ENCODE results near the gene ODC1.

The ODC1 gene

DNA sequence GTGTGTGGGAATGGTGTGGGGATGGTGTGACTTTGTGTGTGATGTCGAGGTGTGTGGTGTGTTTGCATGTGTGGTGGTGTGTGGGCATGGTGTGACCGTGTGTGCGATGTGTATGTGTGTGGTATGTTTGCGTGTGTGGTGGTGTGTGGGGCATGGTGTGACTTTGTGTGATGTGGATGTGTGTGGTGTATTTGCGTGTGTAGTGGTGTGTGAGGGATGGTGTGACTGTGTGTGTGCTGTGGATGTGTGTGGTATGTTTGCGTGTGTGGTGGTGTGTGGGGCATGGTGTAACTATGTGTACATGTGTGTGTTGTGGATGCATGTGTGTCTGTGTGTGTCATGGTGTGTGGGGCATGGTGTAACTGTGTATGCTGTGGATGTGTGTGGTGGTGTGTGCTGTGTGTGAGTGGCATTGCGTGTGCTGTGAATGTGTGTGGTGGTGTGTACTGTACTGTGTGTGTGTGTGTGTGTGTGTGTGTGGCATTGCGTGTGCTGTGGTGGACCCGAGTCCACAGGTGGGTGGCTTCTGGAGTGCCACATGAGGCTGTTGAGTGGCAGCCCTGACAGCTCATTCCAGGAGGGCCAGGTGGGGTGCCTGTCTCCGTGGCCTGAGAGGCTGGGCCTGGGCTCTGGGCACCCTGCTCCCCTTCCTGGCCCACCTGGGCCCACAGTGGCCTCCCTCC lies 14.7 kb downstream of the ODC1 start:
- no peak for DNase-seq

DNA sequence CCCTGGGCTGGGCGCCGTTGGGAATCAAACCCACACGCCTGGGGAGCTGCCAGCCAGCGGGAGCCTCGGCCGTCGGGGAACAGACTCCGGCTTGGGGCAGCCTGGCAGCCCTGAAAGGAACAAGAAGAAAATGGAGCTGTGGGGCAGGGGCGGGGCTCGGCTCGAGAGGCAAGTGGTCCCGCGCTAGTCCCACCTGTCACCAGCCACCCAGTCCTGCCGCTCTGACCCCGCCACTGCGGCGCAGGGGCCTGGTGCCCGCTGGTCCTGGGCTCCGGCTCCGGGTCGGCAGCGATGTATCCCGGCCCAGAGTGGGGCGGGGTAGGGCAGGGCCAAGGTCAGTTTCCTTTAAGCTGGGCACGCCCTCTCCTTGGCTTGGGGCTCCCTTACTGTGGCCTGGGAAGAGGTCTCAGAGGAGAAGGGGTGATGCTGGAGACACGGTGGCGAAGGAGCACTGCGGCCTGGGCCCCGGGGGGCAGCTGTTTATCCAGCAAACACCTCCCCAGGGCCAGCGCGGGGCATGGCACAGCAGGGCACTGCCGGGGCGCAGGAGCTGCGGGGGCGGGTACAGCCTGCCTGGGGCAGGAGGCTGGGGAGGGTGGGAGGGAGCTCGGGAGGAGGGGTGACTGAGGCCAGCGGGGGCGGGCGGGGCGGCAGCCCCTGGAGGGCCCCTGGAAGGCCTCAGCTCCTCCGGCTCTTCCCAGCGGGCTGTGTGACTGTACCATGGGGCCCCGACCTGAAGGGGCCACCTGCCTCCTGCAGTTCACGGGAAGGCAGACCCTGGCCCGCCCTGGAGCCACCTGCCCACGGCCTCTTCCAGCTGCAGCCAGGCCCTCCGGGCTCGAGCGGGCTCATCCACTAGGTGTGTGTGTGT lies 15.6 kb downstream of the ODC1 start:
- no peak for DNase-seq

DNA sequence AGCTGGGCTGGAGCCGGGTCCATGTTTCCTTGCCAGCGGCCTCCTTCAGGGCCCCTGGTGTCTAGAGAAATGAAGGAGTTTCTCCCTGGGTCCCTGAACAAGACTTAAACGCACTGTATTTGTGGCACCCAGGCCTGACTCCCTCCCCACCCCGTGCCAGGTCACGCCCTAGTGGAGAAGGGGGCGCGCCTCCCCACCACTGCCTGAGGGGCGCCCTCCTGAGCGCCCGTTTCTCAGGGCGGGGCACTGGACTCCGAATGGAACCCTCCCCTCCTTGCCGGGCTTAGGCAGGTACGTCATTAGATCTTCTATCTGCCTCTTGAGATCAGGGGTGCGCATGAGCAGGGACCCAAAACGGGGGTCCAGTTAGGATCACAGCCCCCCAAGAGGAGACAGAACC lies 16.3 kb downstream of the ODC1 start:
- DNase-seq: no peak

DNA sequence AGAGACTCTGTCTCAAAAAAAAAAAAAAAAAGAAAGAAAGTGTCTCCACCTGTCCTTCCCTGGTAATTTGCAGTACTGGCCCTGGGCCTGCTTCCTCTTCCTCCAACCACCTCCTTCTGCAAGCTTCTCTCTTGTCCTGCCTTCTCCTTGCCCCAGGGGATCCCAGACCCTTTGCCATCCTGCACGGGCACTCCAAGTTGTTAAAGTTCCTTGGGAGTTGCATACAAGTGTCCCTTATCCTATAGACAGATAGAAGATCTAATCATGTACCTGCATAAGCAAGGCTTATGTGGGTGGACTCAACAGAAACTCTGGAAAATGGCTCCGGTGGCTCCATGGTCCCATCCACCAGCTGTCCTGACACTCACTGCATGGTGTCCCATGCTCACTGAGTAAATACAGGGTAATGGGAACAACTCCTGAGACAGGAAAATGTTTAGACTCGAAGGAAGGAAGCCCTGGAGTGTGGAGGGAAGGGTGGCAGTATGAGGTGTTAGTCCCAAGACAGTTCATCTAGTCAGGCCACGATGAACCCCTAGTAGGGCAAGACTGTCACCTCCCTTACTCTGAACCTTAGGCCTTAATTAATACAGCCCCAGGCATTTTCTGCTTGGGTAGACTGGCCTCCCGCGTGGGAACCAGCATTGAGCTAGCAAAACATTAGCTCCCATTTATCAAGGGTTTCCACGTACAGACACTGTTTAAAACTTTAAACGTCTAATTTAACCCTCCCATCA lies 17.1 kb downstream of the ODC1 start:
- DNase-seq: no peak

DNA sequence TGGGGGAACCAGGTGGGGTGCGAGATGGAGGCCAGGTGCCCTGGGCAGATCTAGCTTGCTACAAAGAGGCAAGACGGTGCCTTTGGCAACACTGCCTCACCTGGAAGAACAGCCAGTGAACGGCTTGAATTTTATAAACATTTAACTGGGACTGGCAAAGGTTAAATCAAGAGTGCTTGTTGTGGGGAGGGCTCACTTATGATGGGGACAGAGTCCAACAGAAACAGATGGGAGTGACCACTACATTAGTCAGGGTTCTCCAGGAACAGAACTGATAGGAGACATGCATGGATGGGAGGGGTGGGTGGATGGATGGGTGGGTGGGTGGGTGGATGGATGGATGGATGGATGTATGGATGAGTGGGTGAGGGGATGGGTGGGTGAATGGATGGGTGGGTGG lies 19.2 kb downstream of the ODC1 start:
- no peak for DNase-seq

DNA sequence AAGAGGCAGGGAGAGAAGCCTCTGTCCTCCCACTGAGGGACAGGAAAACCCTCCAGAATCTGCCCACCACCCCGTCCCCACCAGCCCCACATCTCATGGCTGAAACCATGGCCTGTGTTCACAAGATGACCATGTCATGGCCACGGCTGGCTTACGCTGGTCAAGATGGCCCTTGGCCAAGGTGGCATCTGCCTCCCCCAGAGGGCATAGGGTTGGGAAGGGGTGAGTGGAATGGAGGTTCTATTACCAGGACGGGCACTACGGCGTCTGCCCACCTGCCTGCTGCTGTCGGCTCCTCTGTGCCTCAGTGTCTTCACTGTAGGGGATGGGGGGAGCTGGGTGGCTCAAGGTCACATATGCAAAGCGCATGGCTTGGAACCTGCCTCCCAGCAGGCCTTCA lies 19.8 kb downstream of the ODC1 start:
- no peak for DNase-seq

DNA sequence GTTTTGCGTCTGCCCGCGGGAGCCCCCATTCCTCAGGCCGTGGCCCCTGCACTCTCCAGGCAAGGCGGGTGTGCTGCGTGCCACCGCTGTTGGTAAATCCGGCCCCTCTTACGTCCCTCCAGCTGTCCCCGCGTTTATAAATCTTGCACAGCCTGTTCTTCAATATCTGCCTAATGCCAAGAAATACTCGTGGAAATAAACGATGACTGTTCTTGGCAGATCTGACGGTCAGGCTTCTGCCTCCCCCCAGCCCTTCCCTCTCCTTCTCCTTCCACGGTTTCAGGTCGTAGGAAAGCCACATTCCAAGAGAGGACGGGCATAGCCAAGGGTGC lies 20.5 kb downstream of the ODC1 start:
- no peak for DNase-seq

DNA sequence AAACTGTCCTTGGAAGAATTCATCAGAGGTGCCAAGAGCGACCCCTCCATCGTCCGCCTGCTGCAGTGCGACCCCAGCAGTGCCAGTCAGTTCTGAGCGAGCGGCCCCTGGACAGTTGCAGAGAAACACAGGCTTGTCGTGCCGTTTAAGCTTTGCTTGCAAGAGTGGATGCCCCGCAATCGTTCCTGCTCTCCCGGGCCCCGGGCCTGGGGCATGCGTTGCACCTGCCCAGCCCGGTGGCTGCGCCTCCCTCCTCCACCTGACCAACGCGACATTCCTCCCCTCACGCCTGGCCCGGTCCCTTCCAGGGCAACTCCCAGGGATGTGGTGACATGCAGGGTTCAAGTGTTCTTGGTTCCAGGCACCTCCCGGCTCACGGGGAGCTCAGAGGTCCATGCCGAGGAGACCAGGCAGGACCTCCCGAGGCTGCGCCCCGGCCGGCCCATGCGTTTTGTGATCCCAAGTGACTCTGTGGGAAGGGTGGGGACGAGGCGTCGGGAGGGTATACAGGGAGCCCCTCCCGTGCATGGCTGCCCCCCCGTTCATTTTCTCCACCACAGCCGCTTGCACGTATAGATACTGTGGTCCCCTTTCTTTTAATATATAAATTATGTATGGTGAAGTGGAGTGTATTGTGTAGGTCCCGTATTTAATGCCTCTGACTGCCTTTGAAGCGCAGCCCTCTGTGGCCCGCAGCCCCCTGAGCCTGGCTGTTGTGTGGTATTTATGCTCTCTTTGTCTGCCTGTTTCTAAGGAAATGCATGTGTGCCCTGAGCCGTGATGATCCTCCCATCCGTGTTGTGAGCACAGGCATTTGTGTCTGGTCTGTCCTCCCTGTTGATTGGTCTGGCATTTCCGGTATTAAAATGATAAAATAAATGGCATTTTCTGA lies 21.2 kb downstream of the ODC1 start:
- DNase-seq: no peak

DNA sequence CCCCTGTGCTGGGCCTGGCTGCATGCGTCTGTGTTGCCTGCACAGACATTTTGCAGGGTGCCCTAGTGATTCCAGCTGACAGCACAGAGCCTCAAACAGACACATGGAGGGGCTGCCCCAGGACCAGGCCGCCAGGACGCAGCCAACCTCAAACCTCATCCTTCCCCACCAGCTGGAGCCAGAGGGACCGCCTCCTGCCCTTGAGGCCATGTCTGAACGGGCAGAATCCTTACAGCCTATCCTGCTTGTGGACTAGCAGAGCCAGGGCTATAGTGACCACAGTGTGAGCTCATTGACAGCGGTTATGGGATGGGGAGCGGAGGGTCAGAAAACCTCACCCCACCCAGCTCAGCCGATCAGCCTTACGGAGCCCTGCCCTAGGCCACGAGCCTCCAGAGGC lies 22.4 kb downstream of the ODC1 start:
- no peak for DNase-seq

DNA sequence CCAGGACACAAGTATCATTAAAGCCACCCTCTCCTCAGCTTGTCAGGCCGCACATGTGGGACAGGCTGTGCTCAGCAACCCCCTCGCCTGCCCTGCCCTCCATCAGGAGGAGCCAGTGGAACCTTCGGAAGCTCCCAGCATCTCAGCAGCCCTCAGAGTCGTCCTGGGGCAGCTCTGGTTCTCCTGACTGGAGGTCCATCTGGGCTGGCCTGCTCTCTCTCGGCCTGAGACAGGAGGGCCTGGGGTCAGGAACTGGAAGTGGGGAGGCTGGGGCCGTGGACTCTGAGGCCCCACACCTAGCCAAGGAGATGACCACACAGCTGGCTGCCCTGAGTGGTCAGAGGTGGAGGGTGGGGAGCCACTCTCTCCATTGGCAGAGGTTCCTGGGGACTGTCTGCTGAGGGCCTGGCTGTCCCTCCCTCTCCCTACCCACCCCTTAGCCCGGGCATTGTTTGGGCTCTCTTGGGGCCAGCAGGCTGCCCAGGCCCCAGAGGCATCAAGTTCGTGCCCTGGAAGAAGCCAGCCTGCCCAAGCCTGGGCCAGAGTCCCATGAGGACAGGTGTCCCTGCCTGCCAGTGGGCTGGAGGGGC lies 23.1 kb downstream of the ODC1 start:
- no peak for DNase-seq

DNA sequence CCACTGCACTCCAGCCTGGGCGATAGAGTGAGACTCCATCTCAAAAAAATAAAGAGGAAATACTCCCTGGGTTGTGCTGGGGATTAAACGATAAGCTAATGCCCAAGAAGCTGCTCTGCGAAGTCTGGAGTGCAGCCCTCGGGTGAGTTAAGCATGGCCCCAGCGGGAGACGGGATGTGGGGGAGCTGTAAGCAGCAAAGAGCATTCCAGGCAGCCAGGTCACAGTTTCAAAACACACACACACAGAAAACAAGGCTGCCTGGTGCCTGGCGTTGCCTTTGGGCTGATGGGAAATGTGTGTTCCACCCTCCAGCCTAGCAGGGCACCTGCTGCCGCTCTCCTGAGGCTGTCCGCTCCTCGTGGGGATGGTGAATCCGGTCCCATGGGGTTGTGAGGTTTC lies 24.1 kb downstream of the ODC1 start:
- no peak for DNase-seq

DNA sequence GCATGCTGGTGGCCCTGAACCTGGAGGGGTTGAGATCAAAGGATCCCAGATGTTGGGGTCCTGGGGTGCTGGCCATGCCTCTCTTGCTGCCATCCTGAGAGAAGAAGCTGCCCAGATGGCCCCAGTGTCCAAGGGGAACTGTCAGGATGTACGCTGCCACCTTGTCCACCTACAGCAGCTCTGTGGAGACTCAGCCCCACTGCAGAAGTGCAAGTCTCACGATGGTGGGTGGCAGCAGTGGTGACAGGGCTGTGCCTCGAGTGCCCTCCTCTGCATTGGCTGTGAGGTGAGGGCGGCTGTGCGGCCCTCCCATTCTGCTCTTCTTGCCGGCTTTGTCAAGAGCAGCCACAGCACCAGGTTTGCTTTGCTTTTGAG lies 24.7 kb downstream of the ODC1 start:
- DNase-seq: no peak

DNA sequence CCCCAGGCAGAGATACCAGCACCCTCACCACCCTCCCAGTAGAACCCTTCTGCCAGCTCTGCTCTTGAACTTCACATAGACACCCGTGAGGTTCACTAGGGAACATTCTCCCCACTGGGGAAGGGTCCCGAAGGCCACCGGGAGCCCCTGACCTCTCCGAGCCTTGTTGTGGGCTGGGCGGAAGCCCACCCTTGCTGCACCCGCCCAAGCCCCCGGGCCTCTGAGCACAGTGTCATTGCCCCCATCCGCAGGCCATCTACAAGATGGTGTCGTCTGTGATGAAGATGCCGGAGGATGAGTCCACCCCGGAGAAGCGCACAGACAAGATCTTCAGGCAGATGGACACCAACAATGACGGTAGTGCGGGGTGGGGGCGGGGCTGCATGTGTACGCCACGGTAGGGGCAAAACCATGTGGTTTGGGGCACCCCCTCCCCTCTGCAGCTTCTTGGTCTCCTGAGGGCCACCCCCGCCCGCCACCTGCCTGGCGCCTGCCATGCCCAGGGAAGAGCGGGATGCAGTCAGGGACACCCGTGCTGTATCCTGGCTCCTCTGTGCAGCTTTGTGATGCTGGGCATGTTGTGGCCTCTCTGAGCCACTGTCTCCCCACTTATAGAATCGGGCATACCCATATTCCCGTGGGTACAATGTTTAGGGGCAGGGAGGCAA lies 25.3 kb downstream of the ODC1 start:
- DNase-seq: no peak

DNA sequence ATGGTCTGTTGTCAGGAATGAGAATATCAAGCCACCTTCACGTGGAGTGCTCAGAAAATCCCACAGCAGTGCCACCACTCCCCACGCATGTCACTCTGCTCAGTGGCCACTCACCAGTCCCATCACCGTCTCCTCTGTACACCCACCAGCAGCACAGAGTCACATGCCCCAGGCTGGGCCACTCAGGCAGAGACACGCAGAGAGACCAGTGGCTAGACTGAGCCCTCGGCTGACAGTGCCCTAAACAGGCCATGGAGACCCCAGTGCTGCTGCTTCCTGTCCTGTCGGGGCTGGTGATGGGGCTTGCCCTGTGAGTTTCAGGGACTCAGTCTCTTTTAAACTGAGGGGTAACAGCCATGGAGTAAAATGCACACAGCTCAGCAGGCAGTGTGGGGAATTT lies 25.9 kb downstream of the ODC1 start:
- DNase-seq: no peak

DNA sequence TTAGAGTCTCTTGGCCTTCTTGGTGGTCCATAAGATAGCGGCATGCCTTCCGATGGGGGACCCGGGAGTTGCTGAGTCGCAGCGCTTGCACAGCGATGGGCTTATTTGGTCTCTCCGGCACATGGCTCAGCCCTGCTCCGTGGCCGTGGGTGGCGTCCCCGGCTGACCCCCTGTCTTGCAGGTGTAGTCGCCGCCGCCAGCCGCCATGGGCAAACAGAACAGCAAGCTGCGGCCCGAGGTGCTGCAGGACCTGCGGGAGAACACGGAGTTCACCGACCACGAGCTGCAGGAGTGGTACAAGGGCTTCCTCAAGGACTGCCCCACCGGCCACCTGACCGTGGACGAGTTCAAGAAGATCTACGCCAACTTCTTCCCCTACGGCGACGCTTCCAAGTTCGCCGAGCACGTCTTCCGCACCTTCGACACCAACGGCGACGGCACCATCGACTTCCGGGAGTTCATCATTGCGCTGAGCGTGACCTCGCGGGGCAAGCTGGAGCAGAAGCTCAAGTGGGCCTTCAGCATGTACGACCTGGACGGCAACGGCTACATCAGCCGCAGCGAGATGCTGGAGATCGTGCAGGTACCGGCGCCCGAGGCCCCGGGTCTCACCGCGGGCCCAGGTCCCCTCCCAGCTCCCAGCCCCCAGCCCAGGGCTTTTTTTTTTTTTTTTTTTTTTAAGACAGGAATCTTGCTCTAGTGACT lies 28.4 kb downstream of the ODC1 start:
- no peak for DNase-seq

DNA sequence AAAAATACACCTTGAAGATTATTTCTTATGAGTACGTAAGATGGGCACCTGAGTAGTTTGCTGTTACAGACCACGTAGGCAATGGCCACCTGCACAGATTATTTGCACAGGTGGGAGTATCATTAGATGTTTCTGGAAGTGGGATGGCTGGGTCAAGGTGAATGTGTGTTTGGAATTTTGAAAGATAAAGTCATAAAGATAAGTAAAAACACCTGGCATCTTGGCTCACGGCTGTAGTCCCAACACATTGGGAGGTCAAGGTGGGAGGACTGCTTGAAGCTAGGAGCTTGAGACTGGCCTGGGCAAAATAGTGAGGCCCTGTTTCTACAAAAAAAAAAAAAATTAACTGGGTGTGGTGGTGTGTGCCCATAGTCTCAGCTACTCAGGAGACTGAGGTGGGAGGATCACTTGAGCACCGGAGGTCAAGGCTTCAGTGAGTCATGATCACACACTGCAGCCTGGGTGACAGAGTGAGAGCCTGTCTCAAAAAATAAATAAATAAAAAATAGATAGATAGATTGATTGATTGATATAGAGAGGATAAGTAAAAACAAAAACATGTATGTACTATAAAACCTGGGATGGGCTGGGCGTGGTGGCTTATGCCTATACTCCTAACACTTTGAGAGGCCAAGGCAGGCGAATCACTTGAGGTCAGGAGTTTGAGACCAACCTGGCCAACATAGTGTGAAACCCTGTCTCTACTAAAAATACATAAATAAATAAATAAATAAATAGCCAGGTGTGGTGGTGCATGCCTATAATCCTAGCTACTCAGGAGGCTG lies 30.4 kb downstream of the ODC1 start:
- DNase-seq: no peak

DNA sequence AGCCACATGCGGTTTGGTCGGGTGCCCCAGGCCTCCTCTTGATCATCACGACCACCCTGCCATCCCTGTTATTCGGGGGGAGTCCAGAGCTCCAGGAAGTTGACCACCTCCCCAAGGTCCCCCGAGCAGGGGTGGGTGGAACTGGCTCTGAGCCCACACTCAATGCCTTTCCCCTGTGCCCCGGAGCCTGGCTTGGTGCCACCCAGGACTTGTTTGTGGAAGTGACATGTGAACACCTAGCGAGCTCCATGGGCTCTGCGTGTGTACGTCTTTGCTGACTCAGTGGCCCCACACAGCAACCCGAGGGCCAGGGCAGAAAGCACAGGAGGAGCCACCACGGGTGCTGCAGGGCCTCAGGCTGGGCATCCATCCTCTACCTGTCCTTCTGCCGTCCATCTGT lies 32.5 kb downstream of the ODC1 start:
- no peak for DNase-seq

DNA sequence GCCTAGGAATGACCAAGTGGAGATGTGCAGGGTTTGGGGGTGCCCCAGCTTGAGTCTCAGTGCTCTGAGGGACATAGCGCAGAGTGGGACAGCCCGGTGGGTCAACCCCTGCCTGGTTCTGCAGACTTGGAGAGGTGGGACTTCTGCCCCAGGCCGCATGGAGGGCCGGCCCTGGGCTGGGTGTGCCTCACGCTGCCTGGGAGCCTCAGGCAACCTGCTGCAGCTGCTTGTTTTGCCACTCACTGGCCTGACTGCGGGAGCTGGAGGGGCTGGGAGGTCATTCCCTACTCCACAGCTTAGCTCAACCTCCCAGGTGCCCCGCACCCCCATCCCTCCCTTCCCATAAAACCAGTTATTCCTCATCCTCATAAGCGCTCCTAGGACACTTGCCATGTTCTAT lies 33.1 kb downstream of the ODC1 start:
- no peak for DNase-seq

DNA sequence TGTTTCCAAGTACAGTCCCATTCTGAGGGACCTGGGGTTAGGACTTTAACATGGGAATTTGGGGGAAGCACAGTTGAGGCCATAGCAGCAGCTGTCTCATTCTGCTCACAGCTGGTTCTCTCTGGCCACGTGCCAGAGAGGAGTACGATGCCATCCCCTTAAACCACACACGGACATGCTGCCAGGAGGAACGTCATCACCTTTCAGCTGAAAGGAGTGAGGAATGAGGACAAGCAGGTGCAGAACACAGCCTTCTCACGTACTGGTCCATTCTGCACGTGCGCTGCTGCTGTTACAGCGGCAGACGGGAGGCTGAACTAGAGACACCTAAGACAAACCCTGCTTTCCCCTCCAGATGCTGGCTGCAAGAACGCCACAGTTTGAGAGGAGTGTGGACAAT lies 33.5 kb downstream of the ODC1 start:
- no peak for DNase-seq

DNA sequence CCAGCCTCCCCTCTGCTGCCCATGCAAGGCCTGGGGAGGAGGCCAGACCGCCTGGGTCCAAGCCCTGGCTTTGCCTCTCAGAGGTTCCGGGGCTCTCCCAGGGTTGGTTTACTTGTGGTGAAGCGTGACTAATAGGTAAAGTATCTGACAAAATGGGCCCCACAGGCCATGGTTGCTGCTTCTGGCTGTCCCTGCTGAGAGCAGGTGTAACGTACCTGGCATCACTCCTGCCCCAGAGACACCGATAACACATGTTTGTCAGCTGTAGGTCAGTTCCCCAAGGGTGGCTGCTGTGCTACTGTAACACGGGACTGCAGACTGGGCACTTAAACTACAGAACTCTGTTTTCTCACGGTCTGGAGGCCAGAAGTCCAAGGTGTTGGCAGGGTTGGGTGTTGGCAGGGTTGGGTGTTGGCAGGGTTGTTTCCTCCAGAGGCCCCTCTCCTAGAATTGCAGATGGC lies 34.1 kb downstream of the ODC1 start:
- no peak for DNase-seq

DNA sequence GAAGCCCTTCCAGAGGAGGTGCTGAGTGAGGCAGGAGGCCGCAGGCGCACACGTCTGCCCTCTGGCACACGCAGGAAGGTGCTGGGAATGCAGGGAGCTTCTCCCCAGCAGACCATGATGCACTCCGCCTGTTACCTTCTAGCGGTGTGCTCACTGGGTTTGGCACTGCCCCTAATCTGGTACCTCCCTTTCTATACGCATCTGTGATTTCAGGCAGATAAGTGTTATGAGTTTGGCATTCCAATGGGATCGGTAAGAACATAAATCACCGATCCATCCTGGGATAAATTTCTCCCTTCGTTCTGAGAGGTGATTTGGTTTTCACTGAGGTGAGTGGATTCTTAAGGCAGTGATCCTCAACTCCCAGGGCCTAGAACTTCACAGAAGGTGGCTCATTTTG lies 34.6 kb downstream of the ODC1 start:
- no peak for DNase-seq

Data from CD4-positive, alpha-beta T cell treated with Interleukin-4 for 4 hours (primary cell).